Common myeloid progenitor, CD34-positive (primary cell): ENCODE results near the gene NDUFV1.
"Not testable (repeated sequence)": the region's sequence is repeated elsewhere in the genome, so short reads cannot be mapped to it uniquely, and the experiment has no call there.

Experiments
- CTCF ChIA-PET: fragments of 350-600 bp; sonication (Branson Sonifier 250); formaldehyde crosslinking; loops from one replicate; lab custom pipeline; 2021; ENCODE audit warnings: antibody characterized with exemption; lab: Charles Lee
- POLR2A ChIA-PET: fragments of 350-600 bp; sonication (Branson Sonifier 250); formaldehyde crosslinking; loops from one replicate; lab custom pipeline; 2021; ENCODE audit warnings: antibody characterized with exemption; lab: Charles Lee
- DNase-seq, 3 donors: peaks; one replicate each; pipeline versions ENCODE4 v3.0.0 to v3.0.0-alpha.2; 2013
- H3K27ac ChIP-seq, 2 experiments: 1 replicate in 1 of 2; 2 replicates in 1 of 2; pipeline ENCODE4 v1.7.0; 2013; ENCODE audit warnings: inconsistent platforms in 2 of 2, low read length in 2 of 2, mild to moderate bottlenecking in 2 of 2, low read depth in 1 of 2, moderate library complexity in 1 of 2; ENCODE audit not compliant: severe bottlenecking in 2 of 2, insufficient read depth in 1 of 2, poor library complexity in 1 of 2
- H3K27me3 ChIP-seq, 5 experiments: replicated peaks in 2 of 5; 1 replicate in 3 of 5; 2 replicates in 2 of 5; pipeline versions ENCODE4 v1.6.1 to v1.7.0; 2013; ENCODE audit warnings: low read length in 4 of 5, mild to moderate bottlenecking in 2 of 5, moderate library complexity in 2 of 5, inconsistent platforms in 1 of 5; ENCODE audit not compliant: insufficient read depth in 5 of 5, control insufficient read depth in 4 of 5
- H3K36me3 ChIP-seq, 4 experiments: 1 replicate in 2 of 4; 2 replicates in 2 of 4; pipeline versions ENCODE4 v1.6.1 to v1.7.0; 2013; ENCODE audit warnings: low read length in 3 of 4, control low read depth in 1 of 4, mild to moderate bottlenecking in 1 of 4; ENCODE audit not compliant: control insufficient read depth in 4 of 4, insufficient read depth in 4 of 4
- H3K4me1 ChIP-seq, 4 experiments: 1 replicate in 3 of 4; 2 replicates in 1 of 4; pipeline versions ENCODE4 v1.6.1 to v1.7.1; 2013; ENCODE audit warnings: low read length in 3 of 4, mild to moderate bottlenecking in 3 of 4, control low read depth in 1 of 4, inconsistent platforms in 1 of 4, moderate library complexity in 1 of 4; ENCODE audit not compliant: control insufficient read depth in 4 of 4, insufficient read depth in 4 of 4; ENCODE audit errors: control extremely low read depth in 1 of 4
- H3K4me3 ChIP-seq, 7 experiments: 1 replicate in 4 of 7; 2 replicates in 3 of 7; pipeline versions ENCODE4 v1.5.1 to v1.7.0; 2013; ENCODE audit warnings: mild to moderate bottlenecking in 7 of 7, low read length in 6 of 7, moderate library complexity in 6 of 7, inconsistent platforms in 2 of 7, low read depth in 2 of 7, control low read depth in 1 of 7; ENCODE audit not compliant: insufficient read depth in 4 of 7, control insufficient read depth in 1 of 7; ENCODE audit errors: extremely low read depth in 1 of 7
- H3K9me3 ChIP-seq, 5 experiments: 1 replicate in 4 of 5; 2 replicates in 1 of 5; pipeline versions ENCODE4 v1.6.1 to v1.7.1; 2013; ENCODE audit warnings: low read length in 4 of 5, mild to moderate bottlenecking in 2 of 5, inconsistent platforms in 1 of 5, low read depth in 1 of 5, moderate library complexity in 1 of 5; ENCODE audit not compliant: control insufficient read depth in 4 of 5, insufficient read depth in 2 of 5; ENCODE audit errors: control extremely low read depth in 1 of 5
- WGBS: methylation state at CpG from one replicate; pipeline ENCODE4 v1.1.5; 2013; ENCODE audit not compliant: insufficient coverage; 5-methylcytosine and 5-hydroxymethylcytosine counted together

The NDUFV1 gene

DNA sequence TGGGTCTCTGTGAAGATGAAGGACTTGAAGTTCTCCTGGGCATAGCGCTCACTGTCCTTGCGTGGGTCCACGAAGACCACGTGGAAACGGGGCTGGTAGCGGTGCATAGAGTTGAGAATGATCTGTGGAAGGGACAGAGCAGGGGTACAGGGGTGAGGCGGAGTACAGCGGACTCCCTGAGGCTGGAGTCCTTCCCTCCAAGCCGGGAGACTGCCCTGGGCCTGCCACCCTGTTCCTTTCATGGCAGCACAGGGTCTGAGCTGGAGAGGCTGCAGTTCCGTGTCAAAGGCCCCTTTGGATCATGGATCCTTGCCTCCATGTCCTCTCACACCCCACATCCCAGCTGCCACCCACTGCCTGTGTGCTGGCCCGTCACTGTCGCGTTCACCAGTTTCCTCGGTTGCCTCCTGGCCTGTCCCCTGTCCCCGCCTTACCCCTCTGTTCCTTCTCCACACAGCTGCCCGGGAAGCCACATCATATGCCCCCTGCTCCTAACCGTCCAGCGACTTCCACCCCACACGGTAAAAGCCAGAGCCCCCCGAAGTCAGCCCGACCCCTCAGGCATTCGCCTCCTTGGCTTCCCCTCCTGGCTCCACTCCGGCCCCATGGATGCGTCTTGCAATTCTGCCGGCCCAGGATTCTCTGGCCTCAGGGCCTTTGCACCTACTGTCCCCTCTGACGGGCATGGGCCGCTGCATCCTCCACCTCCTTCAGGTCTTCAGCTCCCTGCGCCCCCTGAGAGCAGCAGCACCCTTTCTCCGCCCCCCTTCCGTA, 26.4 kb downstream of the NDUFV1 start:
- Histone ChIP-seq H3K9me3 (no peaks in the 10 kb centered on the region), H3K27ac (no peak overlapping the region), H3K4me1 (peaks cover 0 to 40% (median 36%) of the 10 kb centered on the region in 4 experiments), H3K4me3 (no peak overlapping the region), H3K27me3 (no peaks in the 10 kb centered on the region), H3K36me3 (no peaks in the 10 kb centered on the region)
- ChIA-PET CTCF (interaction anchor here (1.1 to 16.8 kb wide), 8 partner anchors 8 to 68 kb away, joined by 3 to 169 read pairs (median 8); partner anchors contain the start of gene ACY3), POLR2A (no interaction called here)
- DNase-seq = no peak
- 95% methylated on average over 26 of the region's 30 CpGs for WGBS

GRCh38 chr11:67633758-67634365, 27.1 kb downstream of the NDUFV1 start:
- Histone ChIP-seq H3K27me3 (no peaks in the 10 kb centered on the region), H3K9me3 (no peaks in the 10 kb centered on the region), H3K27ac (no peak overlapping the region), H3K4me1 (peaks cover 0 to 38% (median 34%) of the 10 kb centered on the region in 4 experiments), H3K4me3 (no peak overlapping the region), H3K36me3 (no peaks in the 10 kb centered on the region)
- 91% methylated on average over 20 of the region's 22 CpGs for WGBS
- no peak for DNase-seq
- POLR2A ChIA-PET = no interaction called here
- CTCF ChIA-PET = interaction anchor here (1.5 to 16.8 kb wide), 3 partner anchors 14 to 26 kb away, joined by 4 to 169 read pairs (median 81); partner anchors contain the start of gene ACY3

GRCh38 chr11:67634366-67635230, 27.9 kb downstream of the NDUFV1 start:
- Histone ChIP-seq H3K9me3 (no peaks in the 10 kb centered on the region), H3K27ac (no peak overlapping the region), H3K4me1 (peaks cover 0 to 32% (median 28%) of the 10 kb centered on the region in 4 experiments), H3K4me3 (peak overlapping the region in 1 of 7 experiments; percentile 11), H3K27me3 (no peaks in the 10 kb centered on the region), H3K36me3 (no peaks in the 10 kb centered on the region)
- CTCF ChIA-PET = interaction anchor here (1.3 to 16.8 kb wide), 4 partner anchors 13 to 25 kb away, joined by 4 to 169 read pairs (median 16); partner anchors contain the start of gene ACY3
- 95% methylated on average over 13 of the region's 20 CpGs for WGBS
- POLR2A ChIA-PET = no interaction called here
- no peak for DNase-seq

- H3K4me3 ChIP-seq = peak overlapping the region in 1 of 7 experiments; percentile 11
- CTCF ChIA-PET = interaction anchor here (1.3 to 16.8 kb wide), 3 partner anchors 13 to 24 kb away, joined by 4 to 169 read pairs (median 27); partner anchors contain the start of gene ACY3
- 85% methylated on average over 2 of the region's 4 CpGs for WGBS
- H3K4me1 ChIP-seq = peaks cover 0 to 33% (median 29%) of the 10 kb centered on the region in 4 experiments
- POLR2A ChIA-PET = no interaction called here
- DNase-seq = no peak
- no peaks in the 10 kb centered on the region for H3K9me3 ChIP-seq
- no peak overlapping the region for H3K27ac ChIP-seq
- no peaks in the 10 kb centered on the region for H3K36me3 ChIP-seq
- H3K27me3 ChIP-seq = no peaks in the 10 kb centered on the region
Measured at GRCh38 chr11:67635231-67635521, 28.4 kb downstream of the NDUFV1 start.

DNA sequence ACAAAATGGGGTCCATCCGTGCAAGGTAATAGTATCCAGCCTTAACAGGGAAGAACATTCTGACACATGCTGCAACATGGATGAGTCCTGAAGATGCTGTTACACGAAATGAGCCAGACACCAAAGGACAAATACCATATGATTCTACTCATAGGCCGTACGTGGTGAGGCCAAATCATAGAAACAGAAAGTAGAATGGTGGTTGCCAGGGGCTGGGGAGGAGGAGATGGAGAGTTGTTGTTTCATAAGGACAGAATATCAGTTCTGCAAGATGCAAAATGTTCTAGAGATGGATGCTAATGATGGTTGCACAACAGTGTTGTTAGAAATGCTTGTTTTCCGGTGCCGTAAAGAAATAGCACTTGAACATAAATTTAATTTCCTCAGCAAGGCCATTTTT, 30.2 kb downstream of the NDUFV1 start:
- H3K27me3 ChIP-seq = no peaks in the 10 kb centered on the region
- CTCF ChIA-PET = interaction anchor here (5.2 to 16.8 kb wide), 2 partner anchors 11 to 23 kb away, joined by 27 to 169 read pairs; partner anchors contain the start of gene ACY3
- H3K4me1 ChIP-seq = peaks cover 0 to 17% (median 13%) of the 10 kb centered on the region in 4 experiments
- no peak for DNase-seq
- POLR2A ChIA-PET = no interaction called here
- 99% methylated on average over 6 of the region's 6 CpGs for WGBS
- H3K4me3 ChIP-seq = no peak overlapping the region
- no peaks in the 10 kb centered on the region for H3K36me3 ChIP-seq
- no peaks in the 10 kb centered on the region for H3K9me3 ChIP-seq
- no peak overlapping the region for H3K27ac ChIP-seq

DNA sequence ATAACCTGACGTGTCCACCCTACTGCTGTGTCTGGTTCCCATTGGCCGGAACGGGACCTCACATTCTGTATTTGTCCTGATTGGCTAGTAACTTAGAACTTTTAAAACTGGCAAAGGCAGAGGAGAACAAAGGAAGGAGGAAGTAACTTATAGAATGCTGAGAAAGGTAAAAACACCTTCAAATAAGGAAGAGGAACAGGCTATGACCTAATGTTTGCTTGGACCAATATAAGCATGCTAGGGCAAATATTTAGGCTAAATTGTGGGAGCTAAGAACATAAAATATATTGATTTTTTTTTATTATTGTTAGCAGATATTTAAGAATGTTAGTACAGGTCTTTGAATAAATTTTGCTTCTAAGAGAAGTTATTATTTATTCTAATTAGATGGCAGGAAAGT, 30.7 kb downstream of the NDUFV1 start:
- POLR2A ChIA-PET, H3K9me3 ChIP-seq, H3K4me3 ChIP-seq, H3K27me3 ChIP-seq, DNase-seq, H3K36me3 ChIP-seq, H3K27ac ChIP-seq: not testable (repeated sequence)
- H3K4me1 ChIP-seq = peaks cover 0 to 12% (median 9%) of the 10 kb centered on the region in 4 experiments
- CTCF ChIA-PET = interaction anchor here (1.0 to 16.8 kb wide), 3 partner anchors 11 to 61 kb away, joined by 3 to 169 read pairs (median 27); partner anchors contain the start of gene ACY3
- WGBS = no CpG with 5 or more reads among the region's 3 CpGs
